Skin epidermis (tissue), 12 donors: ENCODE data around the gene ARHGAP45.

ENCODE experiments used
- H3K27ac ChIP-seq, 21 experiments: fragments of 200-600 bp; sonication (generic) in 11 of 21; one replicate each; pipeline ENCODE4 v1.5.0; 2020; ENCODE audit warnings: mild to moderate bottlenecking in 3 of 21, inconsistent platforms in 2 of 21, moderate library complexity in 2 of 21
- H3K4me3 ChIP-seq, 7 experiments: fragments of 200-600 bp; sonication (generic) in 2 of 7; one replicate each; pipeline ENCODE4 v1.5.0; 2020; ENCODE audit warnings: inconsistent platforms in 2 of 7, mild to moderate bottlenecking in 2 of 7, moderate library complexity in 1 of 7

ARHGAP45 gene

GRCh38 chr19:1068009-1069001 is 1.3 kb downstream of the ARHGAP45 start:
- peak overlapping the region; percentile 39 to 62 (median 53) for H3K4me3 ChIP-seq
- peak overlapping the region in 20 of 21 experiments; percentile 14 to 100 (median 84) for H3K27ac ChIP-seq

- Histone ChIP-seq H3K4me3 (peak overlapping the region; percentile 39 to 62 (median 53)), H3K27ac (peak overlapping the region in 15 of 21 experiments; percentile 14 to 100 (median 88))
Measured at GRCh38 chr19:1069009-1069779, 2.2 kb downstream of the ARHGAP45 start.

GRCh38 chr19:1070576-1070930 is 3.6 kb downstream of the ARHGAP45 start:
- Histone ChIP-seq H3K27ac (no peak overlapping the region), H3K4me3 (no peak overlapping the region)

GRCh38 chr19:1070931-1071791 is 4.2 kb downstream of the ARHGAP45 start:
- H3K4me3 ChIP-seq, result peak overlapping the region in 1 of 7 experiments; percentile 12
- peak overlapping the region in 1 of 21 experiments; percentile 16 for H3K27ac ChIP-seq

GRCh38 chr19:1072371-1073015 is 5.5 kb downstream of the ARHGAP45 start:
- peak overlapping the region in 1 of 21 experiments; percentile 16 for H3K27ac ChIP-seq
- H3K4me3 ChIP-seq, result no peak overlapping the region

- peak overlapping the region in 8 of 21 experiments; percentile 5 to 92 (median 82) for H3K27ac ChIP-seq
- no peak overlapping the region for H3K4me3 ChIP-seq
Measured at GRCh38 chr19:1073063-1073955, 6.3 kb downstream of the ARHGAP45 start.

GRCh38 chr19:1073956-1074517 is 7.1 kb downstream of the ARHGAP45 start:
- H3K27ac ChIP-seq, result peak overlapping the region in 18 of 21 experiments; percentile 7 to 92 (median 71)
- peak overlapping the region in 5 of 7 experiments; percentile 7 to 28 (median 8) for H3K4me3 ChIP-seq

GRCh38 chr19:1074544-1075283 is 7.7 kb downstream of the ARHGAP45 start:
- Histone ChIP-seq H3K27ac (peak overlapping the region in 19 of 21 experiments; percentile 7 to 92 (median 70)), H3K4me3 (peak overlapping the region in 6 of 7 experiments; percentile 1 to 28 (median 8))

- peak overlapping the region in 8 of 21 experiments; percentile 10 to 90 (median 87) for H3K27ac ChIP-seq
- no peak overlapping the region for H3K4me3 ChIP-seq
Measured at GRCh38 chr19:1076046-1076386, 9.0 kb downstream of the ARHGAP45 start.

GRCh38 chr19:1076951-1077350 is 10.0 kb downstream of the ARHGAP45 start:
- Histone ChIP-seq H3K4me3 (peak overlapping the region in 6 of 7 experiments; percentile 0 to 31 (median 18)), H3K27ac (peak overlapping the region in 13 of 21 experiments; percentile 31 to 90 (median 68))

GRCh38 chr19:1079566-1080111 is 12.7 kb downstream of the ARHGAP45 start:
- H3K4me3 ChIP-seq, result peak overlapping the region in 1 of 7 experiments; percentile 0
- peak overlapping the region in 4 of 21 experiments; percentile 17 to 90 (median 88) for H3K27ac ChIP-seq

- H3K4me3 ChIP-seq, result no peak overlapping the region
- H3K27ac ChIP-seq, result peak overlapping the region in 2 of 21 experiments; percentile 86 to 90
Measured at GRCh38 chr19:1080360-1081161, 13.6 kb downstream of the ARHGAP45 start.

GRCh38 chr19:1081301-1082164 is 14.6 kb downstream of the ARHGAP45 start:
- Histone ChIP-seq H3K4me3 (peak overlapping the region in 3 of 7 experiments; percentile 1 to 30 (median 22)), H3K27ac (peak overlapping the region in 12 of 21 experiments; percentile 2 to 73 (median 39))

- Histone ChIP-seq H3K27ac (peak overlapping the region in 14 of 21 experiments; percentile 2 to 73 (median 46)), H3K4me3 (peak overlapping the region in 4 of 7 experiments; percentile 12 to 30 (median 20))
Measured at GRCh38 chr19:1082165-1082927, 15.4 kb downstream of the ARHGAP45 start.
